ENCODE data around the gene BMP8B.

BMP8B gene

DNA sequence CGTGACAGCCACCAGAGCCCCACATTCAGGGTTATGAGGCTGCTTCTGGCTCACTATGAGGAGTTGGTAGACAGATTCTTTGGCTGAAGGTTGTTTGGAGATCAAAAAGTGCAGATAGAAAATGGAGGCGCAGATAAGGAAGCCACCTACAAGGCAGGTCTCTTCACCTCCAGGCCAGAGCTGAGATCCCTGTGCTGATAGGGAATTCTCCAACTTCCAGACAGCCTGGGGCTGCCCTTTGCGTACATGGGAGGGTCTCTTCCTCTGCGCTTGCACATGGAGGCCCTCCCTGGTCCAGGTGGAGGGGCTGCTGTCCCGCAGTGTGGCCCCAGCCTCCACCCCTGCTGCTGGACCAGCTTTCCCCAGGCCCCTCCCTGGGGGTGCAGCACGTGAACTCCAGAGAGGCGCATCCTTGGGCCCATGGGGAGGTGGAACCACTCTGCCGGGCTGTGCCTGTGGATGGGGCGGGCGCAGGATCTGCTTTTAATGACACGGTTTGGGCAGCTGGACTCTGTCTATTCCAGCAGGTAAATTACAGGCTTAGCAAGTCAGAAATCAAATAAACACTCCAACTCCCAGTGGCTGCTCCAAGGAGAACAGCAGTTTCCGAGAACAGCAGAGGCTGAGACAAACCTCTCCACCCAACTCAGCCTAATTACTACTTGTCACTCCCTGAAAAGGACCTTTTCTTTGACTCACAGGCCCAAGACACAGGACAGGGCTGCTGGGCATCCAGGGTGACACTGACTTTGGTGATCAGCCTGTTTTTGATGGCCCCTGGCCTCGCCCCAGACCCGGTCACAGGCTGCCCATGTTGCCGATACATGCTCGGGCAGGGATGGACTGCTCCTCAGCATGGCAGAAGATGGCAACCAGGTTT, 29.9 kb downstream of the BMP8B start:
- DNase-seq (ENCODE audit: low spot score): no peak

DNA sequence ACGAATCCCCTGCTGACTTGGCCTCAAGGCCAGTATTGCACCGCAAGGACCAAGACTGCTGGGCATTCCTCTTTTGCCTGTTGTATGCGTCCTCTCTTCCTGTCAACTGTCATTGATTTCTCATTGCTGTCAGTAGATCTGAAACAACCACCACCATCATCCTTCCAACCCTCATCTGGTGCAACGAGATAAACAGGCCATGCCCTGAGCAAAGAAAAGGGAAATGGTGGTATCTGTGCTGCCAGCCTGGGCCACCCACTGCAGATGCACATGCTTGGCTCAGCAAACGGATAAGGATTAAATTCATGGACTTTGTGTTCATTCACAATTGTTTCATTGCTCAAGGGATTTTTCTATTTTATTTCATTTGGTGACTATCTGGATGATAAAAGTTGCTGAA, 31.2 kb downstream of the BMP8B start:
- DNase-seq (ENCODE audit: low spot score): peak; percentile 53

DNA sequence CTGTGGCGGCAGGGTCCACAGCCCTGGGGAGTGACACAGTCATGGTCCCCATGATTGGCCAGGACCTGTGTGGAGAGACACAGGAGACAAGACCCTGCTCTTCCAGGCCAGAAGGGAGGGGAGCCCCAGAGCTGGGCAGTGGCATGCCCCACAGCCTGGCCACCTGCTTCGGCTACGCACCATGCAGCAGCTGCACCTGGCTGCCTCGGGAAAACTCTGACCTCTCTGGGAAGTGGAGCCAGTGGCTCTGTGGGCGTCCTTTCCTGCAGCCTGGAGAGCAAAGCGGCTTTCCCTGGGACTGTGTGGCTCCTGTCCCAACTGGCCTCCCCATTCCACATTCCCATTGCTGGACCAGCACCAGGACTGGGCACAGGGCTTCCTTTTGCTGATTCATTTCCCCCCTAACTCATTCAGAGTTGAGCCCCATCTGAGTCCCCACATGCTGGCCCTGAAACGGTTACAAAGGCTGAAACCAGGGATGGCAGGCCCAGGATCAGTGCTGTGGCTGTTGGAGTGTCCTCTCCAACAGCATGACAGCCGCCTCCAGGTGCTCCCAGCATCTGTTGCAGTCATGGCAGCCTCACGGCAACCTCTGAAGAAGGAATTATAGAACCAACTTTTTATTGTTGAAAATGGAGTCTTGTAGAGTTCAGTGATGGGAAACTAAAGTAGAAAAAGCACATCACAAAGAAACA, 32.6 kb downstream of the BMP8B start:
- no peak for DNase-seq (ENCODE audit: low spot score)

DNA sequence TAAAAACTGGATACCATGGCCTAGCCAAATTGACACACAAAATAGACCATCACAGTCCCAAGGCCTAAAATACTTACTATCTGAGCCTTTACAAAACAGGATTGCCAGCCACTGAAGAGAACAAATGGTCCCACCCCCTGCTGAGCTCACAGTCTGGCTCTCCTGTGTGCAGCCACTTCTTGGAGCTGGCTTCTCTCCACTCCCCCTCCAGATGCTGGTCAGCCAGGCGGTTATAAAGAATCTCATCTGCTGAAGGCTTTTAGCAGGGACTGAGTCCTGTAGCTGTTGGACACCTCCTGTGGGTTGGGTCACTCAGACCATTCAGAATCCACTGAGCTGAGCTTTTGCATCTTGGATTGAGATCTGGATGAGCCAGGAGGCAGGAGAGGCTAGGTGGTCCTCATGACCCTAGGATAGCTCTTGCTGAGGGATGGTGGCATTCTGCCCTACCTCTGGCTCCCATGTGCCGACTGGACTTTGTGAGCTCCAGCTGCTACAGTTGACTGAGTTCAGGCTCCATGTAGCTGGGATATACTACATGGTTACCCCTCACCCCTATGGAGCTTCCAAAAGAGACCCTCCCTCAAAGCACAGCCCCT, 33.7 kb downstream of the BMP8B start:
- no peak for DNase-seq (ENCODE audit: low spot score)

DNA sequence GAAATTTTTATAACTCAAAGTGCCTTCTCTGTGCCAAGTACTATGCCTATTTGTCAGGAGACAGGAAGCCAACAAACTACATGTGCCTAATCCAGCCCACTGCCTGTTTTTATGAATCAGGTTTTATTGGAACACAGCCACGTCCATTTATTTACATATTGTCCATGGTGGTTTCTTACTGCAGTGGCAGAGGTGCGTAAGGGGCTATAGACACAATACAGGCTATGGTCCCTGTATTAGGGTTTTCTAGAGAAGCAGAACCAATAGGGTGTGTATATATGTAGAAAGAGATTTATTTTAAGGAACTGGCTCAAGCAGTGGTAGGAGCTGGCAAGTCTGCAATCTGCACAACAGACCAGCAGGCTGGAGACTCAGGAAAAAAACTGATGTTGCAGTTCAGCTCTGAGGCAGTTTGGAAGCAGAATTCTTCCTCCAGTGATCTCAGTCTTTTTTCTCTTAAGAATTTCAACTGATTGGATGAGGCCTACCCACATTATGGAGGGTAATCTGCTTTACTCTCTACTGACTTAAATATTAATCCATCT, 34.6 kb downstream of the BMP8B start:
- DNase-seq (ENCODE audit: low spot score): no peak

DNA sequence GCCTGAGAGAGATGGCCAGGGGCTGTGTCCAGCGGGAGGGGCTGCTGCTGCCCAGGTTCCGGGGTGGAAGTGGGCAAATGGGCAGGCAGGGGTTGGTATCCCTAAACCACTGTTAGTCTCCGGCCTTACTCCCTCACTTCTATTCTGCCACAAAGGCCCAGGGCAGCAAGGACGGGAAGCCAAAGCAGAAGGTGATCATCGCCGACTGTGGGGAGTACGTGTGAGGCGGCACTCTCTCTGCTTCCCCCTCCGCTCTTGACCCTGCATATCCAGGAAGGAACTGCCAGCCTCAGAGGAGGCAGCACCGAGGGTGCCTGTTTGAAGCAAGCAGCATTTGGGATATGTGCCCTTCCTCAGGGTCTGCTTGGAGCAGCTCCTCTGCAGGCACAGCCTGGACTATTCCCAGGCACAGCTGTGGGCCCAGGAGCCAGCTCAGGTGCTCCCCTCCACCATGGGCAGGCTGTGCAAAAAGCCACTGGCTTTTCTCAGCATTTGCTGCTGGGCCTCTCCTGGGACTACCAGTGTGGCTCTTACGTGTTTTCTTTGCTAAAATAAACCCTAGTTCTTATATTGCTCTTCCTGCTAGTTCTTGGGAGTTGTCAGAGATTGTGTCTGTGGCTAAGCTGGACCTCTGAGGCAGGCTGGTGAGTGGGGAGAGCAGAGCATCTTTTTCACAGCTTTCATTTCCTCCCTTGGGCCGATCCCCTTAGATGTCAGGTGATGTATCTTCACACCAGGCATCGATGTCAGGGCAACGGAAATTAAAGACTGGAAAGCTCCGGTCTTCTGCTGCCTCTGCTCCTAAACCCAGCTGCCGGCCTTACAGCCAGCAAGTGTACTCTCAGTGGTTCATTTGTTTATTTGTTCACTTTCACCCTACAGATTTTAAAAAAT, 35.3 kb downstream of the BMP8B start:
- no peak for DNase-seq (ENCODE audit: low spot score)

DNA sequence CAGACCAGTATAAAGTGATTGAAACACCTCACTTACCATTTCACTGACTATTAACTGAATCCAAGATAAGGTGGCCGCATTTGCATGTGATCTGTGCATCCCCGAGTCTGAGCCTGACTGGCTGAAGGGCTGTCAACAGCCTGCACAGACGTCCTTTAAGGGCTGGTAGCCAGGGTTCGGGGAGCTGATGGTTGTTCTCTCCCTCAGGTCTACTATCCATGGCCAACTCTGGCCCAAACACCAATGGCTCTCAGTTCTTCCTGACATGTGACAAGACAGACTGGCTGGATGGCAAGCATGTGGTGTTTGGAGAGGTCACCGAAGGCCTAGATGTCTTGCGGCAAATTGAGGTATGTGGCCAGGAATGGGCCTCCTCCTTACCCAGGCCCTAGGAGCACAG, 36.0 kb downstream of the BMP8B start:
- no peak for DNase-seq (ENCODE audit: low spot score)

DNA sequence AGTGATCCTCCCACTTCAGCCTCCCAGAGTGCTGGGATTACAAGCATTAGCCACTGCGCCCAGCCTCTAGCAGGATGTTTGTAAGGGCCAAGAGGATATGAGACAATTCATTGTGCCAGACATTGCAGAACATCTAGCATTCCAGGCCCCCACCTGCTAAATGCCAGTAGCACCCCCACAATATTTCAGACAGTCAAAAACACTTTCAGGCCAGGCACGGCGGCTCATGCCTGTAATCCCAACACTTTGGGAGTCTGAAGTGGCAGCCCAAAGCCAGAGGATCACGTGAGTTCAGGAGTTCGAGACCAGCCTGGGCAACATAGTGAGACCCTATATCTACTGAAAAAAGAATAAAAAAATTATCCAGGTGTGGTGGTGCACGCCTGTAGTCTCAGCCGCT, 37.1 kb downstream of the BMP8B start:
- DNase-seq (ENCODE audit: low spot score): no peak

DNA sequence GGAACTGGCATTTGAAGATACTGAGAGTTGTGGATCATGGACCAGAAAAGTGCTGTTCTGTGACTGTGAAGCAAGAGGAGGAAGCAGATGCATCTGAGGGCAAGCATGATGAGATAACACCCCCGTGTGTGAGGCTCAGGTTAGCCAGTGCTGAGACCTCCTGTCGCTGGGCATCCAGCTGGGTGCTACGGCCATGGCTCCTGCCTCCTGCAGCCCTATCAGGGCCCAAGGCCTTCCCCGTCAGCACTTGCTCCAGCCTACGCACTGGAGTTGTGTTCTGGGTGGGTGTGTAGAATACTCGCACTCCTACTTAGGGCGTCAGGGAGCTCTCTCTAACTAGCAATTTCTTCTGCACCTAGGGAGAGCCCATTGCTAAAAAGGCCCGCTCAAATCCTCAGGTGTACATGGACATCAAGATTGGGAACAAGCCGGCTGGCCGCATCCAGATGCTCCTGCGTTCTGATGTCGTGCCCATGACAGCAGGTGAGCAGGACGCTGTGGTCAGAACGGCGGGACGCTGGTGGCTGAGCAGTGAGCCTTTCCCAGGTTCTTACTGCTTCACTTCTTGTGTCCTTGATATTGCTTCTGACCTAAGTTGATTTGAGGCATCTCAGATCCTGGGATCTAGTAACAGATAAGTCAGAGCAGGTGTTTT, 43.5 kb downstream of the BMP8B start:
- DNase-seq (ENCODE audit: low spot score): no peak

DNA sequence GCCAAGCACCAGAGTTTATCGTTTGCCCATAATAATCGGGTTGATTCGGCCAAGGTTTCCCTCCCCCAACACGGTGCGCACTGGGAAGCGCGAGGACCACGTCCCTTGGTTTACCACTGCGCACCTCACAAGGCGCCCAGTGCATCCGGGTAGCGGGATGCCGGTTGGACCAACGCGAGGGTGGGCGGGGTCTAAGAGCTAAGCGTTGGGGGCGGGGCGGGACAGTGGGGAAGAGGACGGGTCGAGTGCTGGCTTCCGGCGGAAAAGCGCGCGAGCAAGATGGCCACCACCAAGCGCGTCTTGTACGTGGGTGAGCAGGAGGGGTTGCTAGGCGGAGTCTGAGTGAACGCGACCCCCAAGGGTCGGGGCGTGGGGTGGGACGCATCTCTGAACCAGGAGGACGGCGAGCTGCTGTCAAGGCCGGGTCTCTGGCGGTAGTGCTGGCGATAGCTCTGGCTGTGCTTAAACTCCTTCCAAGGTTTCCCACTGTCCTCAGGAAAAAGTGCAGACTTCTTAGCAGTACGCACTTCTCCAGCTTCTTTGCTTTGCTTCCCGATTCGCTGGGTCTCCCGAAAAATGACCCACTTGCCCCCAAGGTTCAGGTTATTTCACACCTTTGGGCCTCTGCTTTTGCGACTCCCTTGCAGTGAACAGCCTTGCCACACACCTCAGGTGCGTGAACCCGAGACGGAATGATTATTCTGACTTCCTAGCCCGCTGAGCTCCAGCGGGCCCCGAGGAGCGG, 49.9 kb downstream of the BMP8B start, which contains the start of gene PPIE:
Gene PPIE, plus strand, starts transcription at position 261 of the 745 bp plus-strand sequence. Its CDS starts 19 bp downstream, at position 280.
- peak; percentile 50 for DNase-seq (ENCODE audit: low spot score)

DNA sequence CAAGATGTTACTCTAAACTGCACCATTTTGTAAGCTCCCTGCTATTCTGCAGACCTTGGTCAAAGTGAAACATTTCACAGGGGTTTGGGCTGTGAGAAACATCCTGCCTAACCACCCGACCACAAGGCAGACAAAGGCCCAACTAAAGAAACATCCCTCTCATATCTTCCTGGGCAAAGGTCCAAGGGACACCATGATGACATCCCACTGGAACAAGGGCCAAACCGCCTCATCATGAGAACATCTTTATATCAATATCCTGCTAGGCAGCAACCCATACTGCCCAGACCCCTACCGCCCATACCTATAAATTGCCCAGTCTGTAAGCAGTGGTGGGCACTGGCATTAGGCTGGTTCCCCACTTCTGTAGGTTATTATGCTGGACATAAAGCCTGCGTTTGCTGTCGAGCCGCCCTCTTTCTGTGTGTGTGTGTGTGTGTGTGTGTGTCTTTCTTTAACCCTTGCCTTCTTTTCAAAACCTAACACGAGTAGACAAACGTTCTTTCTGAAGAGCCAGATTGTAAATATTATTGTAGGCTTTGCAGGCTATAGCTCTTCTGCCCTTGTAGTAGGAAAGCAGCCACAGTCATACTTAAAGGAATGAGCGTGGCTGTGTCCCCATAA, 51.0 kb downstream of the BMP8B start:
- no peak for DNase-seq (ENCODE audit: low spot score)

DNA sequence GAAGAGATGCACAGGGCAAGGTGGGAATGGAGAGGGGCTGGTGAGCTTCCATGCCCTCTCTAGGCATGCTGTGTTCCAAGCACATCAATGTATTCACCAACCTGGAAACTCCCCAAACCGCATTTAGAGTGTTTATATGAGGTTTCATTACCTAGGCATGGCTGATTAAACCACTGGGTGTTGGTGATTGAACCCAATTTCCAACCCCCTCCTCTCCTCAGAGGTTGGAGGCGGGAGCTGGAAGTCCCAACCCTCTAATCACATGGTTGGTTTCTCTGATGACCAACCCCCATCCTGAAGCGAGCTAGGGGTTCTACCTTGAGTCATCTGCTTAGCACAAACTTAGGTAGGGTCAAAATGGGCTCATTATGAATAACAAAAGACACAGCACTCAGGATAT, 52.9 kb downstream of the BMP8B start:
- no peak for DNase-seq (ENCODE audit: low spot score)

DNA sequence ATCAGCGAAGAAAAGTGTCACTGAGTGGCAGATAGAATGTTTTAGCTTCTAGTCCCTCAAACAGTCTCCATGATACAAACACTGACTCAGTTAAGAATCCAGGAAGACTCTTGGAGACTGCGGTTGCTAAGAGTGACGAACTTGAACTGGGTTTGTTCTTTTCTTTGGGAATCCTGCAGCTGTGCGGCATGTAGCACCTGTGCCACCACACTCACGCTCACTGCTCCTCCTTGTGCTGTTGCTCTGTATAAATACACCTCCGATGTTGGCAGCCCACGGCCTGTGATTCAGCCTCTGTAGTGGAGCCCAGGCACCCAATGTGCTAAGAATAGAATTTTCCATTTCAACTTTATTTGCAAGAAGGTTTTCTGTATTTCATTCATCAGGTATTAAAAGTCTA, 55.5 kb downstream of the BMP8B start:
- DNase-seq (ENCODE audit: low spot score): no peak

DNA sequence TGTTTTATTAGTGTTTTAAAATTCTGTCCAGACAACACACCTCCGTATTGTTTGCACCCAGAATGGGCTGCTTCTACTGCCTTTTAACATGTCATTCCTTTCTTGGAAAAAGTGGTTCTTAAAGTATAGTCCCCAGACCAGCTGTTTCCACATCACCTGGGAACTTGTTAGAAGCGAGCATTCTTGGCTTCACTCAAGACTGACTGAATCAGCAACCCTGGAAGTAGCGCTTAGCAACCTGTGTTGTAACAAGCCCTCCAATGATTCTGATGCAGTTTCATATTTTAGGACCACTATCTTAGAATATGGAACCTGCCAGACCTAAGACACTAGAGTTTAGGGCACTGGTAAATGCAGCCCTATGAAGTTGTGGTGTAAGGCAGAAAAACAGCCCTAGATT, 55.9 kb downstream of the BMP8B start:
- DNase-seq (ENCODE audit: low spot score): no peak

DNA sequence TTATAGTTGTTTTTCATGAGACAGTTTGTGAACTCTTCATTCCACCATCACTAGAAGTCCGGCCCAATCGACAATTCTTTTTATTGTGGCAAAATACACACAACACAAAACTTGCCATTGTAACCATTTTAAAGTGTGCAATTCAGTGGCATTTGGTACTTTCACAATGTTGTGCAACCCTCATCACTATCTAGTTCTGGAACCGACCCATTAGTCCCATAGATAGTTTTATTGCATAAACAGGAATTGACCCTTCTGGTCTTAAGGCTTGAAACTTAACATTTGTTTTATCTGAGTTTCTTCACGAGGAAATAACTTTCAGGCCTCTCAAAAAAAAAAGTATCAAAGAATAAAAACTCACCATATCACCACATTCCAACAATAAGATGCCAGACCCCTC, 58.8 kb downstream of the BMP8B start:
- DNase-seq (ENCODE audit: low spot score): no peak

DNA sequence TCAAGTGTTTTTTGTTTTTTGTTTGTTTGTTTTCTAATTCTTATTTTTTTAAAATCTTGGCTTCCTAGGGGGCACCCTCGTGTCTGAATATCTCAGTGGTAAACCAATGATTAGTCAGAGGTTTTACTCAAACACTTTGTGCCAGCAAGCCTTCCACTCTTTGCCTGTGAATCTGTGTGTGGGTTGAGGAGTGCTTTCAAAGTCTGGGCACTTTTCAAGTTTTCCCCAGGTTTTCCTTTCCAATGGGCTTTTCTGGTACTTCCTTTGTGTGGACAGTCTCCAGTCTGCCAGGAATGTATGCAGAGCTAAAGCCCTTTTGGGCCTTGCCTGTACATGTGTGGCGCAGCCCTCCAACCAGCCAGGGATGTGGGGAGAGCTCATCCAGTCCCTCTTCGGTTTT, 59.6 kb downstream of the BMP8B start:
- DNase-seq (ENCODE audit: low spot score): no peak

DNA sequence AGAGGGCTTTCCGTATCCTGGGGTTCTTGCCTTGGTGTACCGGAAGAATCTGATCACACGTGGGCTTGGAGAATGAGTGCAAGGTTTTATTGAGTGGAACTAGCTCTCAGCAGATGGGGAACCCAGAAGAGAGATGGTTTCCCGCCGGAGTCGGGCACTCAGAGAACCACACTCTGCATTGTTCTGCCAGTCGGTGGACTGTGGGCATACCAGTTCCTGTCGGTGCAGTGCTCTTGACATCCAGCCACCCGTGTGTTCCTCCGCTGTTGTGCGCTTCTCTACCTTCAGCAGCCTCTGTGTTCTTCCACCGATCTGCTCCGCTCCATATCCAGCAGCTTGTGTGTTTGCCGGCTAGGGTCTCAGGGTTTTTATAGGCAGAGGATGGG, 60.7 kb downstream of the BMP8B start:
- no peak for DNase-seq (ENCODE audit: low spot score)

DNA sequence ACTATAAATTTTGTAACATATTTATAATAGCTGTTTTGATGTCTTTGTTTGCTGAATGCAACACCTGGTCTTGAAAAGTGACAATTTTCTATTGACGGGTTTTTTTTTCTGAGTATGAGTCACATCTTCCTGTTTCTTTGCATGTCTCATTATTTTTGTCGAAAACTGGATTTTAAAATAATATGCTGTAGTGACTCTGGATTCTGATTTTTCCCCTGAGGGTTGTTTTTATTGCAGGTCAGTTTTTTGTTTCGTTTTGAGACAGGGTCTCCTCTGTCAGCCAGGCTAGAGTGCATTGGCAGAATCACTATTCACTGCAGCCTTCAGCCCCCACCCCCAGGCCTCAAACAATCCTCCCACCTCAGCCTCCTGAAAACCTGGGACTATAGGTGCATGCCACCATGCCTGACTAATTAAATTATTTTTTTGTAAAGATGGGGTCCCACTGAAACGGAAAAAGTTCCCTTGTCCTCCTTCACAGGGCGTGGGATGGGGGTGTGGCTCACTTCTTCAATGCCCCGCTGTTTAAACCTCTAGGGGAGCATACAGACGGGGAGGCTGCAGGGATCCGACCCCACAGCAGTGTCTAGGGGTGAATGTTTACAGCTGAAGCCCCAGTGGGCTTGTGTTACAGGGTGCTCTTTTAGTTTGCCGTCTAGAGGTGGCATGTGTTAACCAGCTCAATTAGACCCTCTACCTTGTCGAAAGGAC, 61.3 kb downstream of the BMP8B start:
- DNase-seq (ENCODE audit: low spot score): no peak

DNA sequence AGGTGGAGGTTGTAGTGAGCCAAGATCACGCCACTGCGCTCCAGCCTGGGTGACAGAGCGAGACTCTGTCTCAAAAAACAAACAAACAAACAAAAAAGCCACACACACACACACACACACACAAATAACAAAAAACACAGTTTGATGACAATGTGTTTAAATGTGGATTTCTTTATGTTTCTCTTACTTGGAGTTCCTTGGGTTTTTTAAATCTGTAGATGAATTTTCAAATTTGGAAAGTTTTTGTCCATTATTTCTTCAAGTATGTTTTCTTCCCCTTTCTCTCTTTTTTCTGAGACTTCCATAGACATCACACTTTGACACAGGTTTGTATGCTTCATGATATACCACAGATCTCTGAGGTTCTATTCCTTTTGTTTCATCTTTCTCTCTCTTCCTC, 62.1 kb downstream of the BMP8B start:
- DNase-seq (ENCODE audit: low spot score): no peak

Data from hematopoietic multipotent progenitor cell treated with erythropoietin and hydrocortisone succinate and interleukin-3 and kit ligand, for 17 days (in vitro differentiated cells).